ENCODE data around the gene PAPPA2.

The PAPPA2 gene

GRCh38 chr1:176894450-176894849 lies 431.5 kb downstream of the PAPPA2 start (continued):
- TF ChIP-seq PRDM4 (tag by site-specific recombination; IDR thresholded peaks at IDR 0.05) (no peak), SALL2 (tag by site-specific recombination; IDR thresholded peaks at IDR 0.05; ENCODE audit: borderline replicate concordance) (no peak), ZNF175 (tag by site-specific recombination; IDR thresholded peaks at IDR 0.05) (no peak), ZNF391 (tag by site-specific recombination; IDR thresholded peaks at IDR 0.05; ENCODE audit: borderline replicate concordance, low read depth) (no peak), ZNF549 (tag by site-specific recombination; IDR thresholded peaks at IDR 0.05) (no peak), ZFP69B (tag by site-specific recombination; IDR thresholded peaks at IDR 0.05) (no peak), ZNF26 (tag by site-specific recombination; IDR thresholded peaks at IDR 0.05) (no peak), MEIS1 (CRISPR knock-in tag; IDR thresholded peaks at IDR 0.05; ENCODE audit: borderline replicate concordance) (no peak)
